GM12878 (cell line): Measurements from ENCODE around the gene AGAP1. TPM values are rescaled to one million over a fixed set of nuclear protein-coding genes. Genes with fewer than 3 reads are reported as not detected.

ENCODE experiments used
- ATAC-seq: fragments of 200-7000 bp; cut with Tn5 transposase; 3 replicates; pipeline ENCODE4 v1.9.1; 2020; ENCODE audit warnings: mild to moderate bottlenecking, moderate library complexity
- BruUV-seq: library from RNA; stranded (reverse); fragments of 400-500 nt; replicated peaks from 2 replicates; lab custom pipeline; 2021; lab: Mats Ljungman, UMichigan
- CTCF ChIA-PET: fragments of 300-600 bp; sonication (Branson Sonifier 250); formaldehyde crosslinking; extraction: SDS; loops from one replicate; lab custom pipeline; 2021; ENCODE audit warnings: inconsistent platforms; lab: Yijun Ruan, JAX
- POLR2A ChIA-PET: fragments of 350-600 bp; formaldehyde crosslinking; extraction: SDS; loops from one replicate; lab custom pipeline; 2021; ENCODE audit warnings: inconsistent platforms; lab: Charles Lee
- RAD21 ChIA-PET: fragments of 300-600 bp; sonication (Branson Sonifier 250); formaldehyde crosslinking; loops from one replicate; lab custom pipeline; 2023; ENCODE audit warnings: antibody characterized with exemption; ENCODE audit not compliant: unreplicated experiment; lab: Charles Lee
- SMC1A ChIA-PET: fragments of 300-600 bp; sonication (Branson Sonifier 250); formaldehyde crosslinking; loops from one replicate; lab custom pipeline; 2023; ENCODE audit not compliant: unreplicated experiment, uncharacterized antibody; lab: Charles Lee
- DNase-seq: peaks from one replicate; pipeline ENCODE4 v3.0.0-alpha.2; 2011; ENCODE audit warnings: low read depth, low spot score
- FAIRE-seq: peaks from 3 replicates; lab custom pipeline; 2011; peaks lifted over from hg19 to GRCh38; lab: Jason Lieb, UNC
- H2AFZ ChIP-seq: 2 replicates; pipeline ENCODE4 v1.6.0; 2011; ENCODE audit warnings: low read depth, low read length, control low read depth; ENCODE audit not compliant: control insufficient read depth
- H3K27ac ChIP-seq: 2 replicates; pipeline ENCODE4 v1.5.1; 2011; ENCODE audit warnings: control low read depth; ENCODE audit not compliant: control insufficient read depth, insufficient read depth
- H3K27me3 ChIP-seq, 2 experiments: replicated peaks in 1 of 2; 2 replicates each; pipeline versions ENCODE4 v1.6.0 to v1.6.1; 2011; ENCODE audit warnings: low read length in 1 of 2; ENCODE audit not compliant: control insufficient read depth in 2 of 2, insufficient read depth in 2 of 2
- H3K36me3 ChIP-seq, 2 experiments: 2 replicates each; pipeline ENCODE4 v1.5.1; 2011; ENCODE audit warnings: low read length in 1 of 2; ENCODE audit not compliant: control insufficient read depth in 2 of 2, insufficient read depth in 2 of 2
- H3K4me1 ChIP-seq: 2 replicates; pipeline ENCODE4 v1.6.1; 2011; ENCODE audit warnings: mild to moderate bottlenecking, low read length, moderate library complexity, mixed read lengths; ENCODE audit not compliant: control insufficient read depth, insufficient read depth
- H3K4me2 ChIP-seq: 2 replicates; pipeline ENCODE4 v1.6.0; 2011; ENCODE audit warnings: control low read depth; ENCODE audit not compliant: control insufficient read depth, insufficient read depth
- H3K4me3 ChIP-seq: fragments of 200-600 bp; sonication (generic); 2 replicates; pipeline ENCODE4 v1.5.1; 2016
- H3K79me2 ChIP-seq: 2 replicates; pipeline ENCODE4 v1.6.0; 2011; ENCODE audit warnings: low read length; ENCODE audit not compliant: control insufficient read depth, insufficient read depth
- H3K9ac ChIP-seq: 2 replicates; pipeline ENCODE4 v1.8.0; 2011; ENCODE audit warnings: low read length, control low read depth, mixed read lengths; ENCODE audit not compliant: control insufficient read depth, insufficient read depth
- H3K9me3 ChIP-seq: replicated peaks from 3 replicates; pipeline ENCODE4 v1.5.1; 2011; ENCODE audit warnings: mild to moderate bottlenecking, low read length; ENCODE audit not compliant: control insufficient read depth, insufficient read depth
- H4K20me1 ChIP-seq: 2 replicates; pipeline ENCODE4 v1.6.0; 2011; ENCODE audit not compliant: control insufficient read depth, insufficient read depth
- IKZF2 ChIP-seq, 2 experiments: fragments of 450-650 bp; IDR thresholded peaks; 2 replicates each; pipeline ENCODE4 v1.6.1; 2017; ENCODE audit warnings: mild to moderate bottlenecking in 2 of 2, moderate library complexity in 2 of 2
- PKNOX1 ChIP-seq: fragments of 450-650 bp; IDR thresholded peaks from 2 replicates; pipeline ENCODE4 v1.6.1; 2016; ENCODE audit warnings: mild to moderate bottlenecking
- ZNF622 ChIP-seq: fragments of 450-650 bp; IDR thresholded peaks from 2 replicates; pipeline ENCODE4 v1.6.1; 2017; ENCODE audit warnings: mild to moderate bottlenecking, inconsistent platforms
- ZSCAN29 ChIP-seq: fragments of 450-650 bp; IDR thresholded peaks from 2 replicates; pipeline ENCODE4 v1.6.1; 2017; ENCODE audit warnings: mild to moderate bottlenecking, moderate library complexity
- WGBS: methylation state at CpG from one replicate; pipeline ENCODE4 v1.1.6; 2016; ENCODE audit warnings: low lambda C conversion rate; ENCODE audit not compliant: insufficient replicate concordance, insufficient coverage; ENCODE audit errors: missing lambda C conversion rate; 5-methylcytosine and 5-hydroxymethylcytosine counted together
- in situ Hi-C: fragments of 300-500 bp; cut with MboI; formaldehyde crosslinking; loops from 9 replicates; pipeline ENCODE4 v1.14.3; 2018; ENCODE audit warnings: mixed read lengths
- intact Hi-C: fragments of 100-400 bp; cut with micrococcal nuclease; formaldehyde crosslinking; loops from one replicate; pipeline ENCODE4 v1.14.2; 2022; ENCODE audit not compliant: unreplicated experiment
- polyA plus RNA-seq, 11 experiments: library from polyadenylated mRNA; depleted of rRNA in 4 of 11; unstranded in 6 of 11; stranded (reverse) in 5 of 11; fragments of >200 nt; fragmentation: Nextera tagmentation in 4 of 11; fragmentation: Illumina TruSeq in 1 of 11; extraction: Ambion mirVana in 4 of 11; extraction: Trizol in 1 of 11; gene quantifications; 1 replicate in 1 of 11; 2 replicates in 10 of 11; pipeline versions ENCODE4 v1.2.1 to v1.2.3, GENCODE V29; 2011 to 2016; ENCODE audit warnings: inconsistent platforms in 2 of 11, missing spikeins in 2 of 11, low read depth in 1 of 11
- total RNA-seq, 4 experiments: library from RNA; depleted of rRNA in 3 of 4; stranded (reverse); fragments of >200 nt in 3 of 4; fragmentation: Illumina TruSeq in 1 of 4; extraction: Trizol in 1 of 4; gene quantifications; 2 replicates each; pipeline versions ENCODE4 v1.2.1 to v1.2.3, GENCODE V29; 2013 to 2021

AGAP1 gene
- total and polyA plus RNA-seq, 10 of the 15 experiments (the other 5 are each of a cell fraction or from before 2014, with no cell fraction given) = 0.05 to 0.15 (median 0.06) TPM; not detected in 7

GRCh38 chr2:236157815-236158498 is 664.1 kb downstream of the AGAP1 start:
- TF ChIP-seq ZSCAN29 = no peak
- no peak for TF ChIP-seq PKNOX1
- no peak for TF ChIP-seq IKZF2 (IDR thresholded peaks at IDR 0.05)
- no peak for TF ChIP-seq ZNF622

More at GRCh38 chr2:236157815-236158498, 664.1 kb downstream of the AGAP1 start:
- Histone ChIP-seq H3K27ac (no peak overlapping the region), H3K27me3 (peaks cover 0 to 1% of the 10 kb centered on the region in 2 experiments; a peak in 2 of 4 replicates), H3K79me2 (no peaks in the 10 kb centered on the region), H3K4me1 (no peaks in the 10 kb centered on the region), H3K9ac (no peak overlapping the region), H2AFZ (no peak overlapping the region), H3K4me2 (no peak overlapping the region), H3K9me3 (no peaks in the 10 kb centered on the region), H3K36me3 (no peaks in the 10 kb centered on the region), H3K4me3 (no peak overlapping the region), H4K20me1 (no peaks in the 10 kb centered on the region)
- in situ Hi-C loops = no loop called here
- SMC1A ChIA-PET = no interaction called here
- POLR2A ChIA-PET = no interaction called here
- RAD21 ChIA-PET = no interaction called here
- FAIRE-seq (no peak), DNase-seq (no peak), ATAC-seq (no peak)
- 25% methylated on average over 10 of the region's 10 CpGs for WGBS
- no TSS peak for BruUV-seq
- CTCF ChIA-PET = no interaction called here
- intact Hi-C loops = no loop called here
